ENCODE data around the gene HNRNPA1. TPM values are rescaled to one million over a fixed set of nuclear protein-coding genes. Genes with fewer than 3 reads are reported as not detected.
A peak's percentile ranks its signal among the peaks of the same experiment; 100 is the strongest.

HNRNPA1 gene
- total RNA-seq, 1 experiment from 2014 or later: 1,426 TPM

DNA sequence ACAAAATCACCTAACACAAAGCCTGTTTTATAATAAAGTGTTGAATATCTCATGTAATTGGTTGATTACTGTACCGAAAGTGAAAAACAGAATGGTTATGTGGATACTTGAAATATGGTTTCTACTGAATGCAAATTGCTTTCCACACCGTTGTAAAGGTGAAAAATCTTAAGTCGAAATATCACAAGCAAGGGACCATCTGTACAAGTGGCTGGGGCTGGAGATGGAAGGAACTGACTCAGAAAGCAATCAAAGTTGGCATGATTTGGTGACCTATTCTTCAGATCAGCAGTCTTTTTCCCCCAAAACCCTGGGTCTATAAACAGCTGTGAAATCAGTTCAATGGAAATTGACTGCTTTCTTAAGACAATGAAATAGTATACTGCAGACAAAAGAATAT lies 4.2 kb upstream of the HNRNPA1 start:
- CTCF ChIA-PET: interaction anchor here (1.9 kb wide), 1 partner anchor 48 kb away, joined by 6 read pairs; the partner anchor contains the start of gene COPZ1
- no peaks in the 10 kb centered on the region for H3K4me1 Mint-ChIP-seq (ENCODE audit: low read depth, unreplicated experiment)
- Histone ChIP-seq H3K4me3 (ENCODE audit: low read depth, low read length) (no peak overlapping the region), H3K27me3 (replicated peaks; ENCODE audit: control insufficient read depth, insufficient read depth, low read length) (no peaks in the 10 kb centered on the region), H3K36me3 (ENCODE audit: control insufficient read depth, insufficient read depth, low read length) (no peaks in the 10 kb centered on the region), H3K9me3 (no peaks in the 10 kb centered on the region), H3K4me1 (peaks cover 9% of the 10 kb centered on the region)
- no peak overlapping the region for H3K27ac Mint-ChIP-seq (ENCODE audit: unreplicated experiment)
- no TSS peak for BruUV-seq (replicated peaks)
- no peaks in the 10 kb centered on the region for H3K9me3 Mint-ChIP-seq (ENCODE audit: unreplicated experiment)
- H3K27me3 Mint-ChIP-seq (ENCODE audit: insufficient read depth, unreplicated experiment): no peaks in the 10 kb centered on the region
- intact Hi-C loops (cut with micrococcal nuclease; ENCODE audit: unreplicated experiment): no loop called here
- no peak for DNase-seq
- TF ChIP-seq, protein P1, sequence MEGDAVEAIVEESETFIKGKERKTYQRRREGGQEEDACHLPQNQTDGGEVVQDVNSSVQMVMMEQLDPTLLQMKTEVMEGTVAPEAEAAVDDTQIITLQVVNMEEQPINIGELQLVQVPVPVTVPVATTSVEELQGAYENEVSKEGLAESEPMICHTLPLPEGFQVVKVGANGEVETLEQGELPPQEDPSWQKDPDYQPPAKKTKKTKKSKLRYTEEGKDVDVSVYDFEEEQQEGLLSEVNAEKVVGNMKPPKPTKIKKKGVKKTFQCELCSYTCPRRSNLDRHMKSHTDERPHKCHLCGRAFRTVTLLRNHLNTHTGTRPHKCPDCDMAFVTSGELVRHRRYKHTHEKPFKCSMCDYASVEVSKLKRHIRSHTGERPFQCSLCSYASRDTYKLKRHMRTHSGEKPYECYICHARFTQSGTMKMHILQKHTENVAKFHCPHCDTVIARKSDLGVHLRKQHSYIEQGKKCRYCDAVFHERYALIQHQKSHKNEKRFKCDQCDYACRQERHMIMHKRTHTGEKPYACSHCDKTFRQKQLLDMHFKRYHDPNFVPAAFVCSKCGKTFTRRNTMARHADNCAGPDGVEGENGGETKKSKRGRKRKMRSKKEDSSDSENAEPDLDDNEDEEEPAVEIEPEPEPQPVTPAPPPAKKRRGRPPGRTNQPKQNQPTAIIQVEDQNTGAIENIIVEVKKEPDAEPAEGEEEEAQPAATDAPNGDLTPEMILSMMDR (IDR thresholded peaks at IDR 0.05; ENCODE audit: insufficient read depth in 1 of 2, low read depth in 1 of 2, low read length in 1 of 2, severe bottlenecking in 1 of 2, unreplicated experiment in 1 of 2): no peak
- H3K36me3 Mint-ChIP-seq (ENCODE audit: insufficient read depth, unreplicated experiment): peaks cover 23% of the 10 kb centered on the region
- POLR2A ChIA-PET: no interaction called here
- no peak overlapping the region for H3K4me3 Mint-ChIP-seq (ENCODE audit: unreplicated experiment)

DNA sequence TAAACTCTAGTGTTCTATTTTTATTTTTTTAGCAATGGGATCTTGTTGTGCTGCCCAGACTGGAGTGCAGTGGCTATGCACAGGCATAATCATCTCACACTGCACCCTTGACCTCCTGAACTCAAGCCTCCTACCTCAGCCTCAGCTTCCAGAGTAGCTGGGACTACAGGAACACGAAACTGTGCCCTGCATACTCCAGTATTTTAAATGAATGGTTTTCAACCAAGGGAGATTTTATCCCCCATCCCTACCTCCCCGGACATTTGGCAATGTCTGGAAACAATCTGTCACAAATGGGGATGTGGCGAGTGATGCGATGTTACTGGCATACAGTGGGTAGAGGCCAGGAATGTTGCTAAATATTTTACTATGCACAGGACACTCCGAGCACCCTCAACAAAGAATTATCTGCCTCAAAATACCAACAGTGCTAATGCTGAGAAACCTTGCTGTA lies 2.7 kb upstream of the HNRNPA1 start:
- peak overlapping the region; percentile 57 for H3K4me3 ChIP-seq (ENCODE audit: low read depth, low read length)
- Mint-ChIP-seq H3K27ac (ENCODE audit: unreplicated experiment) (no peak overlapping the region), H3K27me3 (ENCODE audit: insufficient read depth, unreplicated experiment) (no peaks in the 10 kb centered on the region), H3K4me3 (ENCODE audit: unreplicated experiment) (no peak overlapping the region), H3K4me1 (ENCODE audit: low read depth, unreplicated experiment) (peaks cover 6% of the 10 kb centered on the region), H3K9me3 (ENCODE audit: unreplicated experiment) (no peaks in the 10 kb centered on the region), H3K36me3 (ENCODE audit: insufficient read depth, unreplicated experiment) (peaks cover 18% of the 10 kb centered on the region)
- ChIA-PET POLR2A (no interaction called here), CTCF (no interaction called here)
- intact Hi-C loops (cut with micrococcal nuclease; ENCODE audit: unreplicated experiment): loop anchor here (2.0 kb wide), 1 partner anchor 777 kb away; the partner anchor contains the start of gene TARBP2
- H3K4me1 ChIP-seq: peaks cover 16% of the 10 kb centered on the region
- DNase-seq: no peak
- no peaks in the 10 kb centered on the region for H3K27me3 ChIP-seq (replicated peaks; ENCODE audit: control insufficient read depth, insufficient read depth, low read length)
- BruUV-seq (replicated peaks): no TSS peak
- H3K36me3 ChIP-seq (ENCODE audit: control insufficient read depth, insufficient read depth, low read length): peaks cover 3% of the 10 kb centered on the region; the same call in 1 of the 2 replicates
- TF ChIP-seq, protein P1 (IDR thresholded peaks at IDR 0.05; ENCODE audit: insufficient read depth in 1 of 2, low read depth in 1 of 2, low read length in 1 of 2, severe bottlenecking in 1 of 2, unreplicated experiment in 1 of 2): no peak
- H3K9me3 ChIP-seq: no peaks in the 10 kb centered on the region

DNA sequence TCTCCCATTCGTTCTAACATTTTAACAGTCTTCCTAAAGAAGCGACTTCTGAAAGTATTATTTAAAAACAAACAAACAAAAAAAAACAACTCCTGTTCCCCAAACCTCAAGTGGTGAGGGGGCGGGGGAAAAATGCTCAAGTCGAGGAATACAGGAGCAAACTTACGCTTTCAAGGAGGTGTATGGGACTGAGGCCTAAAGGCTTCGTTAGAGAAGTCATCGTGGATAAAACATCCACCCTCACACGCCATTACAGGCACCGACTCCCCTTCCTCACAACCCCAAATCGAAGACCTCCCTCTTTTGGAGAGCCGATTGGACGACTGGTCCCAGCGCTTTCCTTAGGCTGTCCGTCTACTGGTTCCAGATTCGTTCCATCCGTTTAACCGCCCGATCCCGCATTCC lies 1.3 kb upstream of the HNRNPA1 start:
- Mint-ChIP-seq H3K4me3 (ENCODE audit: unreplicated experiment) (no peak overlapping the region), H3K4me1 (ENCODE audit: low read depth, unreplicated experiment) (peaks cover 12% of the 10 kb centered on the region), H3K36me3 (ENCODE audit: insufficient read depth, unreplicated experiment) (peaks cover 18% of the 10 kb centered on the region), H3K27me3 (ENCODE audit: insufficient read depth, unreplicated experiment) (no peaks in the 10 kb centered on the region), H3K9me3 (ENCODE audit: unreplicated experiment) (no peaks in the 10 kb centered on the region), H3K27ac (ENCODE audit: unreplicated experiment) (no peak overlapping the region)
- H3K36me3 ChIP-seq (ENCODE audit: control insufficient read depth, insufficient read depth, low read length): peaks cover 3% of the 10 kb centered on the region; the same call in 1 of the 2 replicates
- H3K4me1 ChIP-seq: peaks cover 30% of the 10 kb centered on the region
- no peak for DNase-seq
- BruUV-seq (replicated peaks): TSS peak; percentile 77
- intact Hi-C loops (cut with micrococcal nuclease; ENCODE audit: unreplicated experiment): loop anchor here (1.0 to 2.0 kb wide), 4 partner anchors 17 to 778 kb away; partner anchors contain the start of gene TARBP2
- TF ChIP-seq, protein P1 (IDR thresholded peaks at IDR 0.05; ENCODE audit: insufficient read depth in 1 of 2, low read depth in 1 of 2, low read length in 1 of 2, severe bottlenecking in 1 of 2, unreplicated experiment in 1 of 2): no peak
- no peaks in the 10 kb centered on the region for H3K9me3 ChIP-seq
- POLR2A ChIA-PET: interaction anchor here (0.6 to 2.9 kb wide), 20 partner anchors 9 to 602 kb away, joined by 3 to 99 read pairs (median 9); partner anchors contain the start of genes COPZ1 and NFE2
- CTCF ChIA-PET: interaction anchor here (0.5 to 2.9 kb wide), 9 partner anchors 28 to 645 kb away, joined by 3 to 40 read pairs (median 7); partner anchors contain the start of genes COPZ1 and HOXC10
- peak overlapping the region; percentile 57 for H3K4me3 ChIP-seq (ENCODE audit: low read depth, low read length)
- no peaks in the 10 kb centered on the region for H3K27me3 ChIP-seq (replicated peaks; ENCODE audit: control insufficient read depth, insufficient read depth, low read length)
